Muscle of leg (tissue), 11 donors: ENCODE measurements around the gene OR52L1. TPM values are rescaled to one million over a fixed set of nuclear protein-coding genes. Genes with fewer than 3 reads are reported as not detected.
"Not testable (repeated sequence)": the region's sequence is repeated elsewhere in the genome, so short reads cannot be mapped to it uniquely, and the experiment has no call there.

ENCODE experiments used
- DNase-seq: peaks from one replicate; pipeline ENCODE4 v3.0.0; 2013
- H3K27ac ChIP-seq: one replicate; pipeline ENCODE4 v1.5.1; 2013; ENCODE audit warnings: mild to moderate bottlenecking, low read length, control low read depth
- H3K27me3 ChIP-seq: one replicate; pipeline ENCODE4 v1.6.1; 2013; ENCODE audit warnings: low read length; ENCODE audit not compliant: control insufficient read depth, insufficient read depth
- H3K36me3 ChIP-seq: one replicate; pipeline ENCODE4 v1.6.1; 2013; ENCODE audit warnings: low read length; ENCODE audit not compliant: control insufficient read depth, insufficient read depth
- H3K4me1 ChIP-seq: one replicate; pipeline ENCODE4 v1.6.1; 2013; ENCODE audit warnings: low read length; ENCODE audit not compliant: control insufficient read depth, insufficient read depth
- H3K4me3 ChIP-seq: one replicate; pipeline ENCODE4 v1.5.1; 2013; ENCODE audit warnings: low read length, control low read depth
- H3K9me3 ChIP-seq: replicated peaks from 2 replicates; pipeline ENCODE4 v1.6.1; 2013; ENCODE audit warnings: low read depth, low read length; ENCODE audit not compliant: control insufficient read depth
- WGBS: methylation state at CpG from one replicate; pipeline ENCODE4 v1.1.5; 2013; ENCODE audit warnings: missing lambda C conversion rate; ENCODE audit not compliant: insufficient coverage; 5-methylcytosine and 5-hydroxymethylcytosine counted together
- polyA plus RNA-seq, 8 donors: library from polyadenylated mRNA; unstranded; fragments of 120-200 nt; gene quantifications; one replicate each; pipeline versions ENCODE4 v1.2.1 to v1.2.3, GENCODE V29; 2013; ENCODE audit warnings: inconsistent platforms in 1 of 8, low replicate concordance in 1 of 8; ENCODE audit not compliant: insufficient read length in 8 of 8, insufficient read depth in 1 of 8
- total RNA-seq: library from RNA; stranded (reverse); fragments of 120-200 nt; gene quantifications from one replicate; pipeline ENCODE4 v1.2.4, GENCODE V29; 2013

Gene OR52L1
- total and polyA plus RNA-seq, 9 donors, result not detected

GRCh38 chr11:5994791-5995190 lies 8.0 kb upstream of the OR52L1 start:
- DNase-seq, result no peak
- H3K27me3 ChIP-seq, result no peaks in the 10 kb centered on the region
- H3K27ac ChIP-seq, result no peak overlapping the region
- H3K36me3 ChIP-seq, result no peaks in the 10 kb centered on the region
- WGBS, result 89% methylated on average over 14 of the region's 14 CpGs
- H3K9me3 ChIP-seq, result no peaks in the 10 kb centered on the region
- H3K4me1 ChIP-seq, result no peaks in the 10 kb centered on the region
- H3K4me3 ChIP-seq, result no peak overlapping the region

GRCh38 chr11:5992604-5993251 lies 5.9 kb upstream of the OR52L1 start:
- no peaks in the 10 kb centered on the region for H3K27me3 ChIP-seq

GRCh38 chr11:5992150-5992549 lies 5.4 kb upstream of the OR52L1 start:
- WGBS, result 81% methylated on average over 2 of the region's 3 CpGs
- H3K9me3 ChIP-seq, result no peaks in the 10 kb centered on the region
- no peak for DNase-seq

More at GRCh38 chr11:5992604-5993251, 5.9 kb upstream of the OR52L1 start:
- H3K27ac ChIP-seq, result no peak overlapping the region
- no peak overlapping the region for H3K4me3 ChIP-seq
- WGBS, result 62% methylated on average over 2 of the region's 3 CpGs
- no peaks in the 10 kb centered on the region for H3K4me1 ChIP-seq
- H3K36me3 ChIP-seq, result no peaks in the 10 kb centered on the region
- H3K9me3 ChIP-seq, result no peaks in the 10 kb centered on the region
- no peak for DNase-seq

GRCh38 chr11:5989203-5989602 lies 2.4 kb upstream of the OR52L1 start:
- Histone ChIP-seq H3K27ac (no peak overlapping the region), H3K27me3 (no peaks in the 10 kb centered on the region), H3K36me3 (no peaks in the 10 kb centered on the region), H3K4me1 (no peaks in the 10 kb centered on the region), H3K4me3 (no peak overlapping the region), H3K9me3 (no peaks in the 10 kb centered on the region)
- no peak for DNase-seq
- no CpG with 5 or more reads among the region's 4 CpGs for WGBS

More at GRCh38 chr11:5992150-5992549, 5.4 kb upstream of the OR52L1 start:
- no peaks in the 10 kb centered on the region for H3K27me3 ChIP-seq
- no peak overlapping the region for H3K27ac ChIP-seq
- H3K4me3 ChIP-seq, result no peak overlapping the region
- H3K4me1 ChIP-seq, result no peaks in the 10 kb centered on the region
- H3K36me3 ChIP-seq, result no peaks in the 10 kb centered on the region

- DNase-seq, result no peak
- whole genome bisulfite sequencing, result no CpG with 5 or more reads among the region's 1 CpG
- H3K27ac ChIP-seq, result no peak overlapping the region
- H3K4me3 ChIP-seq, result no peak overlapping the region
- H3K9me3 ChIP-seq, result peaks cover 4% of the 10 kb centered on the region
- H3K4me1 ChIP-seq, result no peaks in the 10 kb centered on the region
- no peaks in the 10 kb centered on the region for H3K36me3 ChIP-seq
- no peaks in the 10 kb centered on the region for H3K27me3 ChIP-seq
These were observed 3.3 kb downstream of the OR52L1 start for GRCh38 chr11:5983443-5983842.

GRCh38 chr11:5973530-5973929 lies 13.3 kb downstream of the OR52L1 start:
- Histone ChIP-seq H3K4me1 (no peaks in the 10 kb centered on the region), H3K4me3 (no peak overlapping the region), H3K9me3 (peaks cover 3% of the 10 kb centered on the region), H3K27me3 (no peaks in the 10 kb centered on the region), H3K27ac (no peak overlapping the region), H3K36me3 (no peaks in the 10 kb centered on the region)
- no peak for DNase-seq
- WGBS, result no CpG with 5 or more reads among the region's 1 CpG

- H3K4me3 ChIP-seq, result no peak within 1 kb of the TSS
- no peaks in the 10 kb centered on the region for H3K4me1 ChIP-seq
- no peaks in the 10 kb centered on the region for H3K27me3 ChIP-seq
- no peak for DNase-seq
- H3K27ac ChIP-seq, result no peak within 1 kb of the TSS
- no peaks in the 10 kb centered on the region for H3K36me3 ChIP-seq
- peaks cover 9% of the 10 kb centered on the region for H3K9me3 ChIP-seq
These were observed 18.4 kb downstream of the OR52L1 start, which contains the start of gene OR56A5 for GRCh38 chr11:5968394-5968793. Gene OR56A5 (minus strand): TSS chr11:5968494. CDS start chr11:5968494, 0 bp downstream.

GRCh38 chr11:5967708-5968107 lies 19.1 kb downstream of the OR52L1 start:
- peaks cover 10% of the 10 kb centered on the region for H3K9me3 ChIP-seq
- WGBS, result 55% methylated on average over 3 of the region's 3 CpGs

GRCh38 chr11:5966958-5967357 lies 19.8 kb downstream of the OR52L1 start:
- H3K9me3 ChIP-seq, result peaks cover 10% of the 10 kb centered on the region
- no peak for DNase-seq
- no peaks in the 10 kb centered on the region for H3K36me3 ChIP-seq
- H3K27ac ChIP-seq, result no peak overlapping the region
- H3K27me3 ChIP-seq, result no peaks in the 10 kb centered on the region
- no peaks in the 10 kb centered on the region for H3K4me1 ChIP-seq
- whole genome bisulfite sequencing, result no CpG with 5 or more reads among the region's 2 CpGs
- H3K4me3 ChIP-seq, result no peak overlapping the region

More at GRCh38 chr11:5967708-5968107, 19.1 kb downstream of the OR52L1 start:
- DNase-seq, result no peak
- H3K36me3 ChIP-seq, result no peaks in the 10 kb centered on the region
- no peak overlapping the region for H3K4me3 ChIP-seq
- H3K27me3 ChIP-seq, result no peaks in the 10 kb centered on the region
- no peaks in the 10 kb centered on the region for H3K4me1 ChIP-seq
- no peak overlapping the region for H3K27ac ChIP-seq

- not testable (repeated sequence) for H3K36me3 ChIP-seq, H3K27ac ChIP-seq, DNase-seq, H3K4me3 ChIP-seq, H3K27me3 ChIP-seq, H3K4me1 ChIP-seq
- peaks cover 12% of the 10 kb centered on the region for H3K9me3 ChIP-seq
- 92% methylated on average over 24 of the region's 40 CpGs for WGBS
These were observed 26.0 kb downstream of the OR52L1 start for GRCh38 chr11:5960704-5961320.
